D341Med (cell line): ENCODE measurements around the gene DSCAM.
A peak's percentile ranks its signal among the peaks of the same experiment; 100 is the strongest.
"Not testable (repeated sequence)": the region's sequence is repeated elsewhere in the genome, so short reads cannot be mapped to it uniquely, and the experiment has no call there.

Experiments
- DNase-seq: peaks from one replicate; pipeline ENCODE4 v3.0.0; 2012; ENCODE audit warnings: low spot score

DSCAM gene

DNA sequence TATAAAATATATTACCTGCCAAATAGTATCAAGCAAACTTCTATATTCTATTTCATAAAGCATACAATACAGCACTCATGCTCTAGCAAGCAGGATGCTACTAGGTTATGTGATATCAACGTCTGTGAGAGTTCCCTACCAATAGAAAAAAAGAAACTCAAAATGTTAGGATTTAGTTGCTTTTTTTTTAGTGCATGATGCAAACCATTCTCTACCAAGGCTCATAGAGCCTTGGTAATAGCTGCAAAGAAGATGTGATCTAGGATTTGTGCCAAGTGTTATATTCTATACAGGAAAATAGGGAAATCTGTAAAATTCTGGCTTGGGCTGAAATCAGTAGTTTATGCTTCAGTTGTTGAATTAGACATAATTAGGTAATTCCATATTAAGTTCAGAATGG, 394.4 kb downstream of the DSCAM start:
- DNase-seq = no peak

- DNase-seq = no peak
These were observed 399.9 kb downstream of the DSCAM start for GRCh38 chr21:40447016-40447415.

DNA sequence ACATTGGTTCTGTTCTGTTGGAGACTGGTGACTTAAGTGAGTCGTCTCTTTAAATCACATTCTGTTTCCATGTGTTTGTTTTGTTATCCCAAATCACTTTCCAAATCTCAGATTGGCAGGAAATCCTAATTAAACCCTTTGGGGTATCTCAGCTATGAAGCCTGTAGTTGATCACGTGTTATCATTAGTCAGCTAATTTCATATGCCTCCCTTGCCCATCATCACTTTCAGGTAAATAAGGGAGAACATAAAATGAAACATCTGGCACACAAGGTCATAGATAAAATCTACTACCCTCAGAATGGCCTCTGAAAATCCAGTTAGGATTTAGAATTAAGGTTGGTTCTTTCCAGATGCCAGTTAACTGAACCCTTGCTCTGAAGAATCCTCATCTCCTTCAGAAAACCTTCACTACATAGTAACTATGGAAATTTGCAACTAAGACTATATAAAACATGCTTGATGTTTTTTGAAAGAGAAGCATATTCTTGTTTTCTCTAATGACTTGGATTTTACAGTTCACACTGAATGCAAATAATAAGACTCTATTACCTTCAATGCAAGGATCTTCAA, 401.5 kb downstream of the DSCAM start:
- DNase-seq = no peak

DNA sequence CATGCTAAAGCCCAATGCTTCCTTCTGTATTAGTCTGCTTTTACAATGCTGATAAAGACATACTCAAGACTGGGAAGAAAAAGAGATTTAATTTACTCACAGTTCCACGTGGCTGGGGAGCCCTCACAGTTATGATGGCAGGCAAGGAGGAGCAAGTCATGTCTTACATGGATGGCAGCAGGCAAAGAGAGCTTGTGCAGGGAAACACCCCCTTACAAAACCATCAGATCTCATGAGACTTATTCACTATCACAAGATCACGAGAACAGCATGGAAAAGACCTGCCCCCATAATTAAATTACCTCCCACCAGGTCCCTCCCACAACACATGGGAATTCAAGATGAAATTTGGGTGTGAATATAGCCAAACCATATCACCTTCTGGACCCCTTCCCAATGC, 407.4 kb downstream of the DSCAM start:
- DNase-seq = not testable (repeated sequence)

GRCh38 chr21:40438616-40439015, 408.3 kb downstream of the DSCAM start:
- no peak for DNase-seq

DNA sequence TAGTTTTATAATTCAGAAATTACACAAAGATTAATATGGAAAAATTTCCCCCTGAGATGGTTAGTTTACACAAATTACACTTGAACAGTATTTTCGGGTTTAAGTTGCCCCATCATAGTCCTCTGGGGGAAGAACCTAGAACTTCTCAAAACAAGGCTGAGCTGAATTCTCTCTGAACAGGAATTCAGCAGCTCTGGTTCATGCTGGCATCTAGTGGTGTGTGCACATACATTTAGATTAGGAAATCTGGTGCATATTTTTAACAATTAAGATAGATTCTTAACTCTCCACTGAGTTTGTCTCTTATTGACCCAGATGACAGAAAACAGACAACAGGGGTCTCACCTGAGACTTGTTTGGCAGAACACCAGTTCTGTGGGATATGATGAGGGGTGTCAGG, 410.7 kb downstream of the DSCAM start:
- no peak for DNase-seq

DNA sequence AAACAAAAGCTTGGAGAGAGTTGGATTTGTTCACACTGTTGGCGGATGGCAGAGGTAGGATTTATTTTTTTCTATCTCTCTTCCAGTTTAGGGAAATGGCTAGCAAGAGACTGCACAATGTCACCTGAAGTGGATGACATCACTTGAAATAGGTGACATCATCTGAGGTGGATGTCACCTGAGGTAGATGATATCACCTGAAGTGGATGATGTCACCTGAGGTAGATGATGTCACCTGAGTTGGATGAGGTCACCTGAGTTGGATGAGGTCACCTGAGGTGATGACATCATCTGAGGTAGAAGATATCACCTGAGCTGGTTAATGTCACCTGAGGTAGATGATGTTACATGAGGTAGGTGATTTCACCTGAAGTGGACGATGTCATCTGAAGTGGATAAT, 413.4 kb downstream of the DSCAM start:
- DNase-seq = no peak

- DNase-seq = no peak
These were observed 421.0 kb downstream of the DSCAM start for GRCh38 chr21:40425981-40426380.

DNA sequence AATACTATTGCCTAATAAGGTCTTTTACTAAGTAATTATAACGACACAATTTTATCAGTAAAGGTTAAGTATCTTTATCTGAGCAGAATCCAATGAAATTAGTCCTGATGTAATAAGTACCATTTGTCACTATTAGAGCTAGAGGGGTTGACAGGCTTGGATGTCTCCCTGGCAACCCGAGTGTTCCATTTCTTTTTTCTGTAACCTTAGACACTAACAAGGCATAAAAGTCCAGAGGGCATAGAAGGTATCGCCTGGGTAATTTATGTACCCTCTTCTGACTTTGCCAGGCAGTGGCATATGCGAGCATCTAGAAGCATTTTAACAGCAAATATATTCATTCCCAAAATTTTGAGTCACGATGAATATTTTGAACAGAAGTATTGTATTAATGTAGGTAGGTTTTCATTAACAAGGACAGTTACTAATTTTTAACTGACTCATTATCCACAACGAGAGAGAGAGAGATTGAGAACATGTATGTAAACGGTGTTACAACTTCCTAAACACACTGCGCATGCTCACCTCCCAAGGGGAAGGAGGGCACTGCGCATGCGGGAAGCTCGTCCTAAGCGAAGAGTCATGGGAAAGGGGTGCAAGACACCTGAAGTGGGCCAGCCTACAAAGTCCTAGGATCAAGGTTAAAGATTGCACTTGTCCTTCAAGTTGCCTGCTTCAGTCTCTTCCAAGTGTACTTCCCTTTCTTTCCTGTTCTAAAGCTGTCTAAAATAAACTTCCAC, 423.9 kb downstream of the DSCAM start:
- DNase-seq = no peak

- DNase-seq = no peak
These were observed 425.8 kb downstream of the DSCAM start for GRCh38 chr21:40421121-40421520.

GRCh38 chr21:40416572-40416971, 430.4 kb downstream of the DSCAM start:
- DNase-seq = no peak

DNA sequence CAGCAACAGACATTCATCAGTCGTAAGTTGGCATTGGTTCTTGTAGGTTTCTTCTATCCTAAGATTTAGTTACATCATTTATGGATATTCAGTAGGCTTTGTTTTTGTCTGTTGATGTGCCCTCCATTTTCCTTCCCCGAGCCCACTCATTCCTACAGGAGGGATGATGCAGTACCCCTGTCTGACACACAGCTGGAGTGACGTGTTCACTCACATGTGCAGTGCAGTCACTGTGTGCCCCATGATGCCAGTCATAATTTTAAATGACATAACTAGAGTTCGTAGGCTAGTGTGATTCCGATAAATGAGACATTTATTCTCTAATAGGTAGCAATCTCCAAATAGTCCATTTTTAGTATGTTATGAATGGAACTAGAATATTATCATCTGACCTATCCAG, 438.4 kb downstream of the DSCAM start:
- DNase-seq = no peak

- DNase-seq = no peak
These were observed 442.6 kb downstream of the DSCAM start for GRCh38 chr21:40404396-40404800.

GRCh38 chr21:40402884-40403582, 443.9 kb downstream of the DSCAM start:
- DNase-seq = no peak

GRCh38 chr21:40395732-40396131, 451.2 kb downstream of the DSCAM start:
- no peak for DNase-seq

DNA sequence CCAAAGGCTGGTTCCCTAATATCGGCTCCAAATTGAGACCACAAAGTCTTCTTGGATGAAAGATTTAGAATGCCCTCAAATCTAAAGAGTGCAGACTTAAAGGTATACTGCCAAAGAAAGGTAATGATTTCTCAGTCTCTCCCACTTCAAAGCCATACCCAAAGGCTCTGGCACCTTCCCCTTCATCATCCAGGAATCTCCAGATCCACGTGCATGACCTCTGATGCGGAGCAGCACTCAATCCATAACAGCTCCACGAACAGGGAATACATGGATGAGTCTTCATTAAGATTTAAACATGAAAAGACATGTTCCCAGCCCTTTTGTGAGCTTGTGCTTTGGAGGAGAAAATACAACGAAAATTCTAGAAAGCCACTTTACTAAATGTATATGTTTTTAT, 453.9 kb downstream of the DSCAM start:
- no peak for DNase-seq

GRCh38 chr21:40388046-40388445, 458.9 kb downstream of the DSCAM start:
- DNase-seq = no peak

DNA sequence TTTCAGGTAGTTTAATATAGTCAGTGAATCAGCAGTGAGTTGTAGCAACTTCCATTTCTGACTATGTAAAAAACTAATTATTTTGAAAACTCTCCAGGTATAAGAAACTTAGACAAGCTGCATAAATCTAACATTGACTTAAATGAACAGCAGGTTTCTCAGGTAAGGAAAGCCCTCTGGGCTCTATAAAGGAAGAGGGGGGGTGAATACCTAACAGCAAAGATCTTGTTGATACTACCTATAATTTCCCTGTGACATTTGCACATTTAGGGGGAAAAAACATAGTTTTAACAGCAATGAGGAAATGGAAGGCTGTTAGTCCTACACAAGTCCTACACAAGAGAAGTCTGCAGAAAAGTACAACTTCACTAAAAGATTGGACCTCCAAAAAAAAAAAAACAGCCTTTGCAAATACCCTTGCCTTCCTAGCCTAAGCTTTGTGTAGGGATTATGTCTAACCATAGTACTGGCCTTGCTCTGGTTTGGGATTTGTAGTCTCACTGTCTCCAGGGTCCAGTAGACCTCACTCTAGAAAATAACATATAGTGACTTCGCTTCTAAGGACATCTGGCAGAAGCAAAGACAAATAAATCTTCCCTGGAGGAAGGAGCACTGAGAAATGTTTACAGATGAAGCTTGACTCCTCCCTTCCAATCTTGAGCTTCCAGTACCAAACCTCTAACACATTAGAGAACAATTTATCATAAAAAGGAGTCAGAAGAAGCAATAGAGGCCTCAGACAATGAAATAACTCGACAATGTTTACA, 459.8 kb downstream of the DSCAM start:
- no peak for DNase-seq

DNA sequence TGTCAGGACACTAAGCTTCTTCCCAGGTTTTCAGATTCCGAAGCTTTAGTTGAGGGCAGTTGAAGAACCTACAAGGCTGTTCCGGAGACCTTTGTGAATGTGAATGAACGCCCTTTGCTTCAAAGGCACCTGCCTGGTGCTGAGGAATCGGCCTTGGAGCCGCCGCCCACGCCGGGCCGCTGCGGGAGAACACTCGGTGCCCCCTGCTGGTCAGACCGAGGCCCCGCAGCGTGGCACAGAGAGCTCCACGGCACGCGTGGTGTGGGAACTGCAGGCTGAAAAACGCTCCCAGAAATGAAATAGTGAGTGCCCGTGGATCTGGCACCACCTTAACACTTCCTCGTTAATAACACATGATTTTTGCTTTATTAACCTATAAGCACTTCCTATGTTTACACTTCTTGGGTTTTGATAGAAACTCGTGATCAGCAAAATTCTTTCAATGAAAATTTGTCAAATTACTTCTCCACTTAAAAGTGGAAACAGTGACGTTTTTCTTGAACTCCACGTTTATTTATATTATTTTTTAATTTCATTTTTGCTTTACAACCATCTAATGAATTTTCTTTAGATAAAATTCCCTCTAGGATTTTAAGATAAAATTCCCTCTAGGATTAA, 460.6 kb downstream of the DSCAM start:
- peak; percentile 86 for DNase-seq

GRCh38 chr21:40385883-40386282, 461.1 kb downstream of the DSCAM start:
- no peak for DNase-seq

GRCh38 chr21:40383951-40384350, 463.0 kb downstream of the DSCAM start:
- DNase-seq = no peak

DNA sequence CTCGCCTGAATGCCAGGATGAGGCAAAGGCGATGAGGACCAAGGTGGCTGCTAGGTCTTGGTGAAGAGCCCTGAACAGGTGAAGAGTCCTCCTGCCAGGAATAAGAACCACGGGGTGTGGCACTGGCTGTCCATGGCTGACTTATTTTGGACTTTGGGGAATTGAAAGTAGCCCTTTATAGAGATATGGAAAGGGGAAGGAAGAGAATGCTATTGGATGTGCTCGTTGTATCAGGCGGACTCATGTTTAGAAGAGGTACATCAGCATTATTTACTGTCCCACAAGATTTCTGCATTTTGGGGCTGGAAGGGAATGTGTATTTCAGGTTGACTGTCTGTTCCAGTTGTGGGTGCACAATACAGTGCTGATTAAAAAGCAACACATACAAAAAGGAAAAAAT, 465.8 kb downstream of the DSCAM start:
- DNase-seq = no peak
